ENCODE measurements around the gene ALPP.

DNA sequence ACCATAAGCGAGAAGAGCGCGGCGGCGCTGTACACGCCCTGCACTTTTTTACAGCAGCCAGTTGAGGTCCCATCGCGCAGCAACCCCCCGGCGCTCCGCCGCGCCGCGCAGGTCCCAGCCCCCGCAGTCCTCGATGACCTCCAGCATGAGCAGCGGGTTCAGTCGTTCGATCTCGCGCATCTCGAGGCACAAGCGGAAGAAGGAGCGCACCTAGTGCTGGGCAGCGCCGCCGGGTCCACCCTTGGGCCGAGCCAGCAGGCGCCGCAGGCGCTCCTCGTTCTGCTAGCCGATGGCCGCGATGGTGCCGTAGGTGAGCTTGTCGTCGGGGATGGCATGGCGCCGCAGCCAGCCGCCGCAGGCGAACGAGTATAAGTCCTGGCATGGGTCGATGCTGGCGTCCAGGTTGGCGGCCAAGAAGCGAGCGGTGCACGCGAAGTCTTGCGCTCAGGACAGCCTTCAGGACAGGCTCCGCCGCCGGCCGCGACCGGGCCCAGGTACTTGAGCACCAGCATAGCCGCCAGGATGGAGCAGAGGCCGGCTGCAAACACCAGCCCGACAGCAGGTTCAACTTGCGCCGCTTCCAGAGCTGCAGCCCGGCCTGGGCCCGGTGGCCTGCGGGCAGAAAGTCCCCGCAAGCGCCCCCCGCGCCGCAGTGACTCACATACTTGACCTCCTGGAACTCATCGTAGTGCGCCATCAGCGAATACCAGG, 8.3 kb downstream of the ALPP start:
- TF ChIP-seq POLR2AphosphoS5 (IDR thresholded peaks at IDR 0.05; ENCODE audit: low read depth, low read length): no peak
- TF ChIP-seq, protein P1, sequence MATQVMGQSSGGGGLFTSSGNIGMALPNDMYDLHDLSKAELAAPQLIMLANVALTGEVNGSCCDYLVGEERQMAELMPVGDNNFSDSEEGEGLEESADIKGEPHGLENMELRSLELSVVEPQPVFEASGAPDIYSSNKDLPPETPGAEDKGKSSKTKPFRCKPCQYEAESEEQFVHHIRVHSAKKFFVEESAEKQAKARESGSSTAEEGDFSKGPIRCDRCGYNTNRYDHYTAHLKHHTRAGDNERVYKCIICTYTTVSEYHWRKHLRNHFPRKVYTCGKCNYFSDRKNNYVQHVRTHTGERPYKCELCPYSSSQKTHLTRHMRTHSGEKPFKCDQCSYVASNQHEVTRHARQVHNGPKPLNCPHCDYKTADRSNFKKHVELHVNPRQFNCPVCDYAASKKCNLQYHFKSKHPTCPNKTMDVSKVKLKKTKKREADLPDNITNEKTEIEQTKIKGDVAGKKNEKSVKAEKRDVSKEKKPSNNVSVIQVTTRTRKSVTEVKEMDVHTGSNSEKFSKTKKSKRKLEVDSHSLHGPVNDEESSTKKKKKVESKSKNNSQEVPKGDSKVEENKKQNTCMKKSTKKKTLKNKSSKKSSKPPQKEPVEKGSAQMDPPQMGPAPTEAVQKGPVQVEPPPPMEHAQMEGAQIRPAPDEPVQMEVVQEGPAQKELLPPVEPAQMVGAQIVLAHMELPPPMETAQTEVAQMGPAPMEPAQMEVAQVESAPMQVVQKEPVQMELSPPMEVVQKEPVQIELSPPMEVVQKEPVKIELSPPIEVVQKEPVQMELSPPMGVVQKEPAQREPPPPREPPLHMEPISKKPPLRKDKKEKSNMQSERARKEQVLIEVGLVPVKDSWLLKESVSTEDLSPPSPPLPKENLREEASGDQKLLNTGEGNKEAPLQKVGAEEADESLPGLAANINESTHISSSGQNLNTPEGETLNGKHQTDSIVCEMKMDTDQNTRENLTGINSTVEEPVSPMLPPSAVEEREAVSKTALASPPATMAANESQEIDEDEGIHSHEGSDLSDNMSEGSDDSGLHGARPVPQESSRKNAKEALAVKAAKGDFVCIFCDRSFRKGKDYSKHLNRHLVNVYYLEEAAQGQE (IDR thresholded peaks at IDR 0.05; ENCODE audit: insufficient read depth in 1 of 2, low read depth in 2 of 2, low read length in 2 of 2): no peak
